HuH-7 (cell line): ENCODE measurements around the gene VWA8.
A peak's percentile ranks its signal among the peaks of the same experiment; 100 is the strongest.
"Not testable (repeated sequence)": the region's sequence is repeated elsewhere in the genome, so short reads cannot be mapped to it uniquely, and the experiment has no call there.

Experiments
- DNase-seq: peaks from one replicate; pipeline ENCODE4 v3.0.0; 2011; ENCODE audit warnings: low spot score

The VWA8 gene

DNA sequence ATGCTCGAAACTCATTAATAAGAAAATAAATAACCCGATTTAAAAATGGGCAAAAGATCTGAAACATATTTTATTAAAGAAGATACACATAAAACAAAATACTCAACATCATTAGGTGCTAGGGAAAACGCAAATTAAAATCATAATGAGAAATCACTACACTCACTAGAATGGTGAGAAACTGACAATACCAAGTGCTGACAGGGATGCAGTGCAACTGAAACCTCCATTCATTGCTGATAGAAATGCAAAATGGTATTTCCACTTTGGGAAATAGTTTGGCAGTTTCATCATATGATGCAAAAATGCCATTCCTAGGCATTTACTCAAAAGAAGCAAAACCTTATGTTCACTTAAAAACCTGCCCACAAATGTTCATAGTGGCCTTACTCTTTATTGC lies 278.1 kb downstream of the VWA8 start:
- no peak for DNase-seq

DNA sequence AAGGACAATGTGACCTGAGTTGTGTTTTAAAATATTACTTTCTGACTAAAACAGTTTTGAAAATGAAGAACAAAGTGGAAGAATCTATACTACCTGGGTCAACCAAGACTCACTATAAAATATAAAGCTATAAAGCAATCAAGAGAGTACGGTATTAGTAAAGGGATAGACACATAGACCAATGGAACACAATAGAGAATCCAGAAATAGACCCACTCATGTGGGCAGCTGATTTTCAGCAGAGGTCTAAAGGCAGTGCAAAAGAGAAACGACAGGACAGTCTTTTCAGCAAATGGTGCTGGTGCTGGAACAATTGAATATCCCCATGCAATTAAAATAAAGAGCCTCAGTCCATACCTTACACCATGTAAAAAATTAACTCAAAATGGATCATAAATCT lies 278.9 kb downstream of the VWA8 start:
- no peak for DNase-seq

DNA sequence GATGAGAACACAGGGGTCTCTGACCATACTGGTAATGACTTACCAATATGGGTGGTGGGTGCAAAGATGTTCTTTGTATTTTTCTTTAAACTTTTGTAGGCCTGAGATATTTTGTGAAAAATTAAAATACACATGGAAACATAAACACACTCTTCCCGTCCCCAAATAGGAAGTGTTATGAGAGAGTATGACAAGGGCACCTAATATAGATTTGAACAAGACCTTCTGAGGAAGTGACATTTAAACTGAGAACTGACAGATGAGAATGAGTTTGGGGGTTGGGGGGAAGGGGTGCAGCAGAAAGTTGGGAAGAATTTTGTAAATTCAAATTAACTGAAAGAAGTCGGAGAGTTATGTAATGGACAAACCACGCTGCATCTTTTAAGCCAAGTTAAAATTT lies 279.3 kb downstream of the VWA8 start:
- DNase-seq, result no peak

DNA sequence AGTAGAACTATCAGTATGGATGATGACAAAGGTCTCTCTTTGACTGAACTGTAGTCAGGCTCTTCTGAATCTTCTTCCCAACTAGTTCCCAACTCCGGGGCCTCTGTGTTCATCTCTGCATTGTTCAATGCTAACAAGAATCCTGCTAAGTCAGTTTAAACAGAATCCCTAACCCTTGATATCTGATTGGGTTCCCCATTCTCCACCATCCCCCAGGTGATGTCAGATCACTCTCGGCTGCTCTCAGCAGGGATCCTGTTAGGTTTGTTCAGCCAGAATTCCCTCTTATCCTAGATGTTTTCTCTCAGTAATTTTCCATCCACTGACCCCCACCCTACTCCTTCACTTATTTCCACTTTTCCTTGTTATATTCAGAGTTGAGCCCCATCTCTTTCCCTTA lies 280.0 kb downstream of the VWA8 start:
- no peak for DNase-seq

DNA sequence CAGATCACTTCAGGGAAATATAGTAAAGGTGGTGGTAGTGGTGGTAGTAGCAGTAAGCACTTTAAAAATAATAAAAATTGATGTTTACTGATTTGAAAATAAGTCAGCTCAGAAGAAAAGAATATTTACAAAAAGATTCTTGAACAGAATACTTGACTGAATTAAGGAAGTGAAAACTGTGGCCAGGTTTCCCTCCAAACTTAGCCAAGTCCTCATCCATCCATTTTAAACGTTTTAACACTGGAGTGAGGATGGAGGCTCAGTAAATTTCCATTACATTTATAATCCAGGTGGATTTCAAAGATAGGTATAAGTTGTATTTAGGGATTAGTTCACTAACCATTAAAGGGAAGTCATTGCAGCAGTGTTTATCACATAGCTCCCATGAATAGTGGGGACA lies 282.1 kb downstream of the VWA8 start:
- no peak for DNase-seq

DNA sequence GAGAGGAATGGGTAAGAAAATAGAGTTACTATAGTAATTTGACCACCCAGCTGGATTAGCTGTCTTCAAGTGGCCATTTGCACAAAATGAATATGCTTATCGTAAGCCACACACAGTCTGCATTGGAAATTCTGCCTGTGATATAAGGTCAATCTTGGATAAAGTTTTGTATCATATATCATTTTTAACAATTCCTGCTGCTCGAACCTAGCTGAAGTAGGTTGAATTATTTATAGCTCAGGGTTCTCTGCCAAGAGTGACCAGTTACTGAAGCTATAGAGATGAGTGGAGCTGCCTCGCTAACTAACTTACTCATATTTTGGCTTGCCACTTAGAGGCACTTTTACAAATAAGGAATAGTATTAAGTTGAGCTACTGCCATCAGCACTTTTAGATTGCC lies 282.7 kb downstream of the VWA8 start:
- DNase-seq, result no peak

DNA sequence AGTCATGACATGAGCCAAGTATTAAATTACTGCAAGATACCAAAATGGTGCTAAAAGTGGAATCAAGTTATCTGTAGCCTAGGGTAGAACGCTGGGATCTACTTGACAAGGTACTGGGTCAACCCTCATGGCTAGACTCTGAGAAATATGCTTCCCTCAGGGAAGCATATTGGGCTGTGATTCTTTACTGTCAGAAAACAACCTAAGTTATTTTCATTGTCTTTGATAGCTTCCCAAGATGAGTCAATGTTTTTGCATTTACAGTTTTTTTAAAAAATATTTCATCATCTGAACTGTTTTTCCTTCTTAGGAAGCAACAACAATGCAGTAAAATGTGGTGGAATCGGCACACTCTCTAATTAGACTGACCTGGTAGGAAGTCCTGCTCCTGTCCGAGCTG lies 285.6 kb downstream of the VWA8 start:
- no peak for DNase-seq

DNA sequence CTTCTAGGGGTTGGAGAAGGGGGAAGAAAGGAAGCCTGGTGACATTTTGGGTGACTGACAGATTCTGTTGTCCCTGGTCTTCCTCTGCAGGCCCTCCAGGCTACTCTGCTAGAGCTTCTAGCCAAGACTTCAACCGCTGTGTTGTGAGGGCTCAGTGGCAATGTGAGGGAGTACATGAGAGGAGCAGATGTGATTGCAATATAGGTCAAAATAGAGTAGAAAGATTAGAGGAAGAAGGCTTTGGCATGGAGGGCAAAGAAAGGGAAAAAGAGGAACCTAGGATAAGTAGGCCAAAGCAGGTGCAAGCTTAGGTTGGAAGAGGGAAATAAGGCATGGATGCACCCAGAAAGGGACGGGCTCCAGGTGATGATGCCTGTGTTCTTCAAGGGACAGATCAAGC lies 286.7 kb downstream of the VWA8 start:
- no peak for DNase-seq

DNA sequence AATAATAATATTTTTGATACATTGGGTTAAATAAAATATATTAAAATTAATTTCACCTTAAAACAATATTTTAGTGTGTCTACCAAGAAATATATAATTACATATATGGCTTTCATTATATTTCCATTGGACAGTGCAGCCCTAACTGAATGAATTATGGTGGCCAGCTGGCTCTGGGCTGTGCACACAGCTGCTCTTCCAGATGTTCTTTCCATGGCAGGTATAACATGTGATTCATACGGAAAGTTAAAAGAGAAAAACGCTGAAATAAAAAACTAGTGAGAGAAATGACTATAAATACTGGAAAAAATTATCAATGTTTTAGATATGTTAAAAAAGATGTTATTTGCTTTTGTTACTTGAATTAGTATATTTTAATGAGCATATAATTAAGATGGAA lies 287.3 kb downstream of the VWA8 start:
- no peak for DNase-seq

DNA sequence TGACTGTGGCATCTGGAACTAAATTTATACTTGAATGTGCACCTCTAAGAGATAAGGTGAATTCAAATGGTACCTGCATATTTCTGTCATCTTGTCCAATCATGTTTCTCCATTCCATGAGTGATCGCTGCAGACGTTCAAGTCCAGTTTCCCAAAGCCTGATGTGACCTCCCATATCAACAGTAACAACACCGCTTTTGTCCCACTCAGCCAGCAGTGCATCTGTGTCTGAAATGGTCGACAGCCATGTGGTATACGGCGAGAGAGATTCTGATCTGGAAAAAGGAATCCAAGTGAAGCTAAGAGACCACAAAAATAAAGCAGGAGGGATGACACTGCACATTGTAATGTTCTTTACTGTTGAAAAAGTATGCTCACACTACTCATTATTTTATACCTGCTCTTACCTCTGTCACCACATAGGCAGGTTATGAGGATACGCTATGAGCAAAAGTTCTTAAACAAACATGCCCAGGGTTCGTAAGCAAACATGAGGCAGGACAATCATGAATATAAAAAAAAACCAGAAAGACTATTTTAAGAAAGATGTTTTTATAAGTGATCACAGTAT lies 290.0 kb downstream of the VWA8 start:
- no peak for DNase-seq

DNA sequence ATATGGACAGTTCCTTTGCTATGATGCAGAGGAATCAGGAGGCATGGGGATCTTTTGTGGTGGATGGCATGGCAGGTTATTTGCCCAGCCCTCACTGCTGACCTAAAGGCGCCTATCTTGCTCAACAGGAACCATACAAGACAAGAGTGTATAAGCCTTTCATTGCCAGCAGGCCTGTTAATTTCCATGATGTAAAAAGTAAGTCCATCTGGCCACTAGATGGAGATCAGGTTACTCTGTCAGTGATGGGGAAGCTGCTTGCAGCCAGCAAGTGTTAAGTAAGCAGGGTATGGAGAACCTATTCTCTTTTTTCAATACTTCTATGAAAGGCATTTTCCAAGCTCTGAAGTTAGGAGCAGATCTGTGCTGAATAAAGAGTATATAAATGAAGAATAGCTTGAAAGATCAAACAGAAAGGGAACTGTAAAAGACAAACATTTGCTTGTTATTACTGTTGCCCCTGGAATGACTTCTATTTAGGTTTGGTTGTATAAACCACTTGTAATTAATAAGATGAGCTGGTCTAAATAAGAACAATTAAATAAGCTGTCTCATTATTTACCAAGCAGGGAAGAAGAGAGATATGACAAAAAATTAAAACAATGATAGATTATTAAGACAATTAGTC lies 292.7 kb downstream of the VWA8 start:
- peak; percentile 57 for DNase-seq

DNA sequence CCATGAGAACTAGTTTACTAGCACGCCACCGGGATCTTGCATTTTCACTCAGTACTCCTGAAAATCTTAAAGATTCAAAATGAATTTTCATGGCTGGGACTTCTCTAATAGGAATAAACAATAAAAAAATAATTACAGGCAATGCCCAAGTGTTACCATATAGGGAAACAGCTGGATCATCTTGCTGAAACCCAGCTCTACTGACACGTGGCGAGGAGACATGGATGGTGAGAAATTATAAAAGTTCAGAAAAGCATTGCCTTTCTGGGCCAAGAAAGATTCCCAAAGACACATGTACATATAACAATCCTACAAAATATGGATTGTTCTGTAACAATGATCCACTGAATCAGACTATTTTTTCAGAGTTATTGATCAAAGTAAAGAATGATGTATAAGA lies 294.3 kb downstream of the VWA8 start:
- no peak for DNase-seq

DNA sequence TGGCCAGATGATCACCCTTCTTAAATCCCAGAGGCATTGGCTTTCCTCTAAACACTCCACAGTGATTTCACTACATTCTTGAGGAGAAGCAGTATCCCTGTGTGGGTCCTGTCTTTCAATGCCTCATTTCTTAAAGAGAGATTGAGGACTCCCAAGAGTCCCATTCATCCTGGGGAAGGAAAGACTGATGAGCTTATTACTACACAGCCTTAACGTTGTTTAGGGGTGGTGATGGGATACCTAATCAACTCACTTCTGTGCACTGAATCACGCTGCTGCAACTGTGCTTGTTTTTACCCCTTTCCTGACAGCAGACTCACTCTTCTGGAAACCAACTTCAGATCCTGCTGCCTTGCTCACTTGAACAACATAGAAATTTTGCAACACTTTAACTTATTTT lies 300.5 kb downstream of the VWA8 start:
- DNase-seq, result no peak

DNA sequence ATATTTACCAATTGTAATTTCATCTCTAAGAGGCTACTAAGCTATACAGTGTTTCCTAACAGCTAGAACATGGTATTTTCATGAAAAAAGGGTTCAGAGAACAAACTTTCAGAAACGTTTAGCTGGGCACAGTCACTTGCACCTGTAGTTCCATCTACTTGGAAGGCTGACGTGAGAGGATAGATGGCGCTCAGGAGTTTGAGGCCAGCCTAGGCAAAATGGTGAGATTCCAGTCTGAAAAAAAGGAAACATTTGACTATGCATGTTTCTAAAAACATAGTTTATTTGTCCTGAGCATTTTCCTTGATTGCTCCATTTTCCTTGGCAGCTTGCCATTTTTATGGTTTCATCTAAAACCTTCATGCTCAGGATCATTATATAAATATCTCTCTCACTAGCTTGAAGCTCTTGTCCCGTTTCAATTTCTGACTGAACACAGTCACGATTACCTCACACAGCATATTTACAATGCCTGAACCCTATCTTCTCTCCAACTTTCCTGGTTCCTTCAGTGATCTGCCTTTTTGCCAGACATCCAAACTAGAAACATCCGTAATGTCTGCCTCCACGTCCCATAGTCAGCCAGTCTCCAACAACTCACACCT lies 302.8 kb downstream of the VWA8 start:
- no peak for DNase-seq

DNA sequence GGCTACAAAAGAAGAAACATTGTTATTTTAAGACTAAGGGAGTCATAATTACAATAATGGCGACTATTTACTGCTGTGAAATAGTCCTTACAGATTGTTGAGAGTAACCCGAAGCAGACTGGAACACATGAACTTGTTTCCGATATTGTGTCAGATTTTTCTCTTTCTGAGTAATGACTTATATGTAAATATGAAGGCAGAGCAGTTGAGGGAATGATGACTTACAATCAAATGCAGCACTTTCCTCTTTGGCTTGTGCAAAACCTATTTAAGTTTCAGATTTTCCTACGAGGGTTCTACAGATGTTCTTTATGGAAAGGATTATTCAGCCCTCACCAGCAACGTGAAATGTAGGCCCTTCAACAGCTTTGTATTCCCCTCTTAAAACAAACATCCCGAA lies 304.9 kb downstream of the VWA8 start:
- no peak for DNase-seq

DNA sequence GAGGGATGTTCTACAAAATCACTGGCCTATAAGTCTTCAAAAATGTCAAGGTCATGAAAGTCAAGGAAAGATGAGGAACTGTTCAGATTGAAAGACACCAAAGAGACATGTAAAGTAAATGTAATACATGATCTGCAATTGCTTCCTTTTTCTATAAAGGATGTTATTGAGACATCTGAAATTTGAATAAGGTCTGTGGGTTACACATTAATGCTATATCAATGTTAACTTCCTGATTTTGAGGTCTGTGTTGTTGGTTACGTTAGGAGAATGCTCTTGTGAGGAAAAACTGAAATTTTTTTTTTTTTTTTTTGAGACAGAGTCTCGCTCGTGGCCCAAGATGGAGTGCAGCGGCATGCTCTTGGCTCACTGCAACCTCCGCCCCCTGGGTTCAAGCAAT lies 306.1 kb downstream of the VWA8 start:
- DNase-seq, result no peak

DNA sequence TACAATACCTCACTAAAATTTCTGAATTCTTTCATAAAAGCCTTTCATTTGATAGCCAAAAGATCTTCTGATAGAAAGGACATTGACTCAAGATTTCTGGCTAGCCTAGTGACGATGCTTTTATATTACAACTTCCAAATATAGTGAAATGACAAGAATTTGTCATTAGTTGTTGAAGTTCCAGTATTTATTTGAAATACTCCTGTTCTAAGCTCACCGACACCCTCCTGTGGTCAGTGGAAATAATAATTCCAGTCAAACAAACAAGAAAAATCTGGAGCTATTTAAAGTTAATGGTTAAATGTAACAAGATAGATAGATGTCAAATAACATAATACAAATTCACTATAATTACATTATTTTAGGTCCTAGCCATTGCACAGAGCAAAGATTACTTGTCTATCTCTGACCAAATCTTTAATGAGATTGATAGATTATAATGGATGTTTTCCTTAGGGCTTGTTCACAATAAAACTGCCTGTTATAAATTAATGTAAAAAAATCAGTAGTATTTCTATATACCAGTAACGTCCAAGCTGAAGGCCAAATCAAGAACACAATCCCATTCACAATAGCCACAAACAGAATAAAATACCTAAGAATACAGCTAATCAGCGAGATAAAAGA lies 308.1 kb downstream of the VWA8 start:
- peak; percentile 28 for DNase-seq

DNA sequence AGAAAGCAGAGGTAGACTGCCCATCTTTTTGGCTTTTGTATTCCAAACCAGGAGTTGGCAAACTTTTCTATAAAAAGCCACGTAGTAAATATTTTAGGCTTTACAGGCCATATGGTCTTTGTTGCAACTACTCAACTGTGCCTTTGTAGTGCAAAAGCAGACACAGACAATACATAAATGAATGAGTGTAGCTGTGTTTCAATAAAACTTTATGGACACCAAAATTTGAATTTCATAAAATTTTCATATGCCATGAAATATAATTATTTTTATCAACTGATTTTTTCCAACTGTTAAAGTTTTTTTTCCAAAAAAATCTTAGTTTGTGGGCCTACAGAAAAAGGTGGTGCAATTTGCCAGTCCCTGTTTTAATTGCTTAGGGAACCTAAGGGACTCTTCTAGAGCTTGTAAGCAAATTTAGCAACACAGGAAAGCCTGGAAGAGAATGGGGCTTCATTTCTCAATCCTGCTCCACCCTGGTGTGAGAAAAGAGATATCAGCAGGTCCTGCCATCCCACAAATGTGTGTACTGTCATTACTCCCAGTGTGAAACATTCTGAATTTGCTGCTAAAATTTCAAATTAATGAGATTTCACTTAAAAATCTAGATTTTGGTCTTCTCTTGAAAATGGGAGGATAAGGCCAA lies 309.4 kb downstream of the VWA8 start:
- DNase-seq, result no peak

DNA sequence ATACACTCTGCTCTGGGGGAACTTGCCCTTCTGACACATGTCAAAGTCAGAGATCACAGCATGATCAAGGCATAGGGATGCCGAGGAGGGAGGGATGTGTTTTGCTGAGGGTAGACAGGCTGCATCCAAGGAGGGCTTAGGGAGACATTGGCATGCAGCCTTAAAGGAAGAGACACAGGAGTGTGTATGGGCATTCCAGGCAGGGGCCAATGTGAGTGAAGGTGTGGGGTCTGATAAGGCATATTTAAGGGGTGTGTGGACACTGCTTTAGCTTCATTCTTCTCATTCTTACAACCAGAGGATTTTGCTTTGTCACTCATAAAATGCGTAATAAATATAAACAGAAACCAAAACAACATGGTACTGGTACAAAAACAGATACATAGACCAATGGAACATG lies 310.2 kb downstream of the VWA8 start:
- no peak for DNase-seq

DNA sequence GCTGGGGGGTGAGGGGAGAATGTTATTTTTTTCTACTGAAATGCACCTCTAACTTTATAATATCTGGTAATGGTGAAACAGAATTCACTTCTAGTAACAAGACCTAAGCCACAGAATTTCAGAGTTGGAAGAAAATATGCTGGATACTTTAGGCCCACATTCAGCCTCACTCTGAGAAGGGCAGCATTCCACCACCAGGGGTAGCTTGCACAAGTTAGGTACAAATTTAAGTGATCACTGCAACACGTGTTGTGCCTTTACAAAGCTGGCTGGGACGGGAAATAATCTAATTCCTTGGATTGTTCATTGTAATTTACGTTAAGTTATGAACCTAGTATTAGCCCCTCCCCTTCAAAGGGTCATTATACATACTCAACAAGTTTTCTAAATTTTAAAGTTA lies 311.2 kb downstream of the VWA8 start:
- peak; percentile 19 for DNase-seq

DNA sequence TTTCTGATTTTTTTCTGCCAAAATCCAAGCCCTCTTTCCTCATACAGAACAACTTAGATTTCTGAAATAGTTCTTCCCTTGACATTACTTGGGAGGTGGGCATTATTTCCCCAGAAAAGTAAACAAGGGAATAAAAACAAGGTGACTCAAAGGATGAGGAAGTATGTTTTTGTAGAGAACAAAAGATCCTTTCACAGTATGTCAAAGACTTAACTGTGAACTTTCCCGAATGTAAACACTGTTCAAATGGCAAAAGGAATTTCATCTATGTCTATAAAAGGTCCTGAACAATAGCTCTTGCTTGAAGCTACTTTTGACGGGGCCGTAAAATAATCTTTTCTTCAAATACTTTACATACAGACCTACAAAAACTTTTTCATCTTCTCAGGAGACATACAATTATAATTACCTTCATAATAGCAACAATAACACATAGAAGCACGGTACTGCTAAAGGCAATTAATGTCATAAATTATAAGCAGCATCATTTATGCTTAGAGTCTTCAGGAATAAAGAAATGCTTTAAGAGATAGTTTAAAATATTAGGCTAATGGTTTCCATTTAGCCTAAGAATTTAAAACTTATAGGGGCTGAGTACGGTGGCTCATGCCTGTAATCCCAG lies 312.5 kb downstream of the VWA8 start:
- DNase-seq, result peak; percentile 24

DNA sequence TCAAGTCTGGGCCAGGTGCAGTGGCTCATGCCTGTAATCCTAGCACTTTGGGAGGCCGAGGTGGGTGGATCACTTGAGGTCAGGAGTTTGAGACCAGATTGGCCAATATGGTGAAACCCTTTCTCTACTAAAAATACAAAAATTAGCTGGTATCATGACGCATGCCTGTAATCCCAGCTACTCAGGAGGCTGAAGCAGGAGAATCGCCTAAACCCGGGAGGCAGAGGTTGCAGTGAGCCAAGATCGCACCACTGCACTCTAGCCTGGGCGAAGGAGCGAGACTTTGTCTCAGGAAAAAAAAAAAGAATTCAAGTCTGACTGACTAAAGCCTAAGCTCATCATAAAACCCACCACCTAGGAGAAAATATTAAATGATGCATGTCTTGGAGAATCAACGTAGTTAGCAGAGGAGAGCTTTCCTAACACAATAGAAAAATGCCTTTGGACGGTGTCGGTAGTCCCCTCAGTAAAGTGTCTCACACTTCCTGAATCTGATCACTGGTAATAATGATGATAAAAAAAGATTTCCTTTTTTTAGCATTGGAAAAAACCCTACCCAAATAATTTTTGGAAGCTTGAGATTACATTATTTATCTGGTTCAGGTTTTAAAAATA lies 313.1 kb downstream of the VWA8 start:
- not testable (repeated sequence) for DNase-seq
